ENCODE measurements around the gene EREG.

GRCh38 chr4:74331944-74332343 is 33.0 kb upstream of the EREG start:
- TF ChIP-seq, protein P1, sequence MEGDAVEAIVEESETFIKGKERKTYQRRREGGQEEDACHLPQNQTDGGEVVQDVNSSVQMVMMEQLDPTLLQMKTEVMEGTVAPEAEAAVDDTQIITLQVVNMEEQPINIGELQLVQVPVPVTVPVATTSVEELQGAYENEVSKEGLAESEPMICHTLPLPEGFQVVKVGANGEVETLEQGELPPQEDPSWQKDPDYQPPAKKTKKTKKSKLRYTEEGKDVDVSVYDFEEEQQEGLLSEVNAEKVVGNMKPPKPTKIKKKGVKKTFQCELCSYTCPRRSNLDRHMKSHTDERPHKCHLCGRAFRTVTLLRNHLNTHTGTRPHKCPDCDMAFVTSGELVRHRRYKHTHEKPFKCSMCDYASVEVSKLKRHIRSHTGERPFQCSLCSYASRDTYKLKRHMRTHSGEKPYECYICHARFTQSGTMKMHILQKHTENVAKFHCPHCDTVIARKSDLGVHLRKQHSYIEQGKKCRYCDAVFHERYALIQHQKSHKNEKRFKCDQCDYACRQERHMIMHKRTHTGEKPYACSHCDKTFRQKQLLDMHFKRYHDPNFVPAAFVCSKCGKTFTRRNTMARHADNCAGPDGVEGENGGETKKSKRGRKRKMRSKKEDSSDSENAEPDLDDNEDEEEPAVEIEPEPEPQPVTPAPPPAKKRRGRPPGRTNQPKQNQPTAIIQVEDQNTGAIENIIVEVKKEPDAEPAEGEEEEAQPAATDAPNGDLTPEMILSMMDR (IDR thresholded peaks at IDR 0.05; ENCODE audit: low read depth, low read length) = no peak
- TF ChIP-seq EZH2phosphoT487 (IDR thresholded peaks at IDR 0.05; ENCODE audit: low read depth) = no peak
